ENCODE data around the gene TBC1D1.

The TBC1D1 gene

DNA sequence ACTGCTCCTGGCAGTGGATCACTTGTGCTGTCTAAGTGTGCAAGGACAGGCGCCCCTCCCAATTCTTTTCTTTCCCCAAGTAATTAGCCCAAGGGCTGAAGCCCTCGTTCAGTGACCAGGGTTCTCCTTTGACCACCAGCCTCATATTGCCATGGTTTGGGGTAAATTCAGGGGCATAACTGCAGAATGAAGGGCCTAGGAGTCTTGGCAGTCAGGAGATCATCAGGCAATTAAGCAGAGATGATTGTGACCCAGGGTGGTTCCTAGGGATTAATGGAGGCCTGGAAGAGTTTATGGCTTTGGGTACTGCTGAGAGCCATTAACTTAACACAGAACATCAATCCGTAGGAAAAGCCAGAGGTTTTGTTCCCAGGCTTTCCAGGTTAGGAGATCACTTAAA is 240.0 kb downstream of the TBC1D1 start:
- Histone ChIP-seq H3K4me3 (no peak overlapping the region), H4K20me1 (no peaks in the 10 kb centered on the region), H3K4me1 (peaks cover 43 to 75% (median 49%) of the 10 kb centered on the region in 10 experiments), H3K36me3 (peaks cover 34 to 81% (median 63%) of the 10 kb centered on the region in 11 experiments), H3K9ac (peak overlapping the region in 2 of 11 experiments; percentile 70 to 71; a peak in 2 of 22 replicates), H3K9me3 (replicated peaks in 1 of 11) (no peaks in the 10 kb centered on the region), H3K27ac (peak overlapping the region in 5 of 11 experiments; percentile 34 to 92 (median 70); a peak in 7 of 22 replicates), H3K27me3 (no peaks in the 10 kb centered on the region), H3K4me2 (peak overlapping the region; percentile 25 to 78 (median 59); a peak in 20 of 22 replicates)
- no peak for TF ChIP-seq Cebpa-rat (IDR thresholded peaks at IDR 0.05)

DNA sequence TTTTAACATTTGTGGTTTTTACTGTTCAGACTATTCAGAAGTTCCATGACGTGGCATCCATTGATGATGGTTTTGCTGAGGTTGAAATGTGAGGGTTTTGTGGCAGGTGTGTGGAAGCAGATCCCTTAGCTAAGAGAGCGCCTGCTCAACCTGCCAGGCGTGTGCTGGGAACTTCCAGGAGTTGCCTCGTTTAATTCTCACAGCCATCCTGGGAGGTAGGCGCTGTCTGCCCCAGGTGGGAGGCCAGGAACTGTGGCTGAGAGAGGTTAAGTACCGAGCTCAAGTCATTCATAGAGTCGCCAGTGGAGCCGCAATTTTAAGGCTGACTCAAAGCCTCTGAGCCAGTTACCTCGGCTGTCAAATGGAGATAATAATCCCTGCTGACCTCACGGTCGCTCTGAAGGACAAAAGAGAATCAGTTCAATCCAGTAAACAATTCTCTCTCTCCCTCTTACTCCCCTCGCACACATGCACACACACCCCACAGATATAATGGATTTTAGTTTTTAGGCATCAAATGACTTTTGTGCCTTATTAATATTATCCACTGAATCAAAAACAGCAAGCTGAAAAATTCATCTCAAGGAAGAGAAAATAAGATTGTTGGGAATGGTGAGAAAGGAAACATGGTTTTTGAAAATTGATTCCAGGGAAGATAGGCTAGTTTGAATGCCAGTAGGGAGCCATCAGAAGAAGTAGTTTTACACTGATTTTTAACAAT is 240.6 kb downstream of the TBC1D1 start:
- Histone ChIP-seq H3K27me3 (no peaks in the 10 kb centered on the region), H3K9ac (peak overlapping the region in 8 of 11 experiments; percentile 4 to 71 (median 52); a peak in 11 of 22 replicates), H3K4me1 (peaks cover 43 to 68% (median 49%) of the 10 kb centered on the region in 10 experiments), H3K4me3 (no peak overlapping the region), H4K20me1 (no peaks in the 10 kb centered on the region), H3K36me3 (peaks cover 37 to 81% (median 62%) of the 10 kb centered on the region in 11 experiments), H3K27ac (peak overlapping the region; percentile 23 to 92 (median 54); a peak in 20 of 22 replicates), H3K9me3 (replicated peaks in 1 of 11) (no peaks in the 10 kb centered on the region), H3K4me2 (peak overlapping the region; percentile 25 to 78 (median 59))
- no peak for TF ChIP-seq Cebpa-rat (IDR thresholded peaks at IDR 0.05)

DNA sequence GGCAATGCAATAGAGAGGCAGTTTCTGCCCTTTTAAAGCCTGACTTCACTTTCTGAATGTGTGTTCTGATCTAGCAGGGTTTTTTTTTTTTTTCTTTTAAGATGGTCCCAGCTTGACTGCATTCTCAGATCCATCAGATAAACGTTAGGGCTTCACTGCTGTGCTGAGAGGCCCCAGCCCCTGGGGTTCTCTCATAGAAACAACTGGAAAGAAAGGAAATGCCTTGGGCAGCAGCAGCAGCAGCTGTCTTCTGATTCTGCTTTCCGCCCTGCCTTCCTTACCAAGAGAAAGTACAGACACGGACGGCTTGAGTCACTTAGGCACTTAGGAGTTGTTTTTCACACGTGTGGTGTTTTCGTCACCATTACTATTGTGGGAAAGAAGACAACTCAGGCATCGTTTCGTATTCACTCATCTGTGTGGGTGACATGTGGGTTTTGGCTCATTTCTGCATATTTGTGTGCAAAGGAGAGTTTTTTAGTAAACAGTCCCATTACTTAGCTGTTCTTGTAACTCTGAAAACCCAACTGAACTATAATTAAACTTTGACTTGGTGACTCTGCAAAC is 241.3 kb downstream of the TBC1D1 start:
- H3K27me3 ChIP-seq: no peaks in the 10 kb centered on the region
- TF ChIP-seq Cebpa-rat (IDR thresholded peaks at IDR 0.05): no peak
- peak overlapping the region; percentile 23 to 92 (median 54); a peak in 20 of 22 replicates for H3K27ac ChIP-seq
- H3K36me3 ChIP-seq: peaks cover 41 to 81% (median 62%) of the 10 kb centered on the region in 11 experiments
- peak overlapping the region in 7 of 11 experiments; percentile 4 to 71 (median 57); a peak in 11 of 22 replicates for H3K9ac ChIP-seq
- H3K4me1 ChIP-seq: peaks cover 43 to 62% (median 49%) of the 10 kb centered on the region in 10 experiments
- H3K4me3 ChIP-seq: no peak overlapping the region
- peak overlapping the region; percentile 25 to 78 (median 59) for H3K4me2 ChIP-seq
- H4K20me1 ChIP-seq: no peaks in the 10 kb centered on the region
- H3K9me3 ChIP-seq (replicated peaks in 1 of 11): no peaks in the 10 kb centered on the region

DNA sequence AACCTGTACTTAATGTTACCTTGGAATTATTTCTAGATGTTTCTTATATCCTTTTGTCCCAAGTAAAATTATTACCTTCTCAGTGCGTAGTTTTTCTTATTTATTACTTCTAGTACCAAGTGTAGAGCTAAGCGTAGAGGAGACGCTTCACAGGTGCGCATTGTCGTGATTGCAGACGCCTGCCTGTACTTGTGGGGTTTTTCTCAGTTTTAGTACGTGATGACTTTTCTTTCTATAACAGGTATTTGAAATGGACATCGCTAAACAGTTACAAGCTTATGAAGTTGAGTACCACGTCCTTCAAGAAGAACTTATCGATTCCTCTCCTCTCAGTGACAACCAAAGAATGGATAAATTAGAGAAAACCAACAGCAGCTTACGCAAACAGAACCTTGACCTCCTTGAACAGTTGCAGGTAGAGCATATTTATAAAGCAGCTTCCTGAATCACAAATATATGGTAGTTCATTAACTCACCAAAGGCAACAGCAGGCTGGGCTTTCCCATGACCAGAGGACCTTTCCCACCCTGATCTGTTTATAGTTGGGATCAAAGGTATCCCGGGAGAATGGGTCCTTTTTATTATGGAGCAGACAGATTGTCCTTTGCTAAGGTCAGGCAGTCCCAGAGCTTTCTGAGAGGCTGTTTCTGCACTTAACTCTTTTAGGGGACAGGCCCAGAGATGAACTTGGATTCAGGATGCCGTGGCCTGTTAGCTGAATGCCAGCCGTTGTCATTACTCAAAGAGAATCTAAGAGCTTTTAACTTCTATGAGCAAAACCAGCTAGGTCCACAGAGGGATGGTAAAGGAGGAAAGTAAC is 242.2 kb downstream of the TBC1D1 start:
- H3K27ac ChIP-seq: peak overlapping the region in 5 of 11 experiments; percentile 43 to 92 (median 70); a peak in 8 of 22 replicates
- TF ChIP-seq Cebpa-rat (IDR thresholded peaks at IDR 0.05): no peak
- H3K36me3 ChIP-seq: peaks cover 50 to 81% (median 63%) of the 10 kb centered on the region in 11 experiments
- no peaks in the 10 kb centered on the region for H3K27me3 ChIP-seq
- H3K9ac ChIP-seq: peak overlapping the region in 2 of 11 experiments; percentile 22 to 71; a peak in 3 of 22 replicates
- H3K4me2 ChIP-seq: peak overlapping the region in 7 of 11 experiments; percentile 8 to 78 (median 70); a peak in 8 of 22 replicates
- H3K4me3 ChIP-seq: no peak overlapping the region
- H4K20me1 ChIP-seq: no peaks in the 10 kb centered on the region
- H3K9me3 ChIP-seq (replicated peaks in 1 of 11): no peaks in the 10 kb centered on the region
- H3K4me1 ChIP-seq: peaks cover 41 to 55% (median 45%) of the 10 kb centered on the region in 10 experiments

DNA sequence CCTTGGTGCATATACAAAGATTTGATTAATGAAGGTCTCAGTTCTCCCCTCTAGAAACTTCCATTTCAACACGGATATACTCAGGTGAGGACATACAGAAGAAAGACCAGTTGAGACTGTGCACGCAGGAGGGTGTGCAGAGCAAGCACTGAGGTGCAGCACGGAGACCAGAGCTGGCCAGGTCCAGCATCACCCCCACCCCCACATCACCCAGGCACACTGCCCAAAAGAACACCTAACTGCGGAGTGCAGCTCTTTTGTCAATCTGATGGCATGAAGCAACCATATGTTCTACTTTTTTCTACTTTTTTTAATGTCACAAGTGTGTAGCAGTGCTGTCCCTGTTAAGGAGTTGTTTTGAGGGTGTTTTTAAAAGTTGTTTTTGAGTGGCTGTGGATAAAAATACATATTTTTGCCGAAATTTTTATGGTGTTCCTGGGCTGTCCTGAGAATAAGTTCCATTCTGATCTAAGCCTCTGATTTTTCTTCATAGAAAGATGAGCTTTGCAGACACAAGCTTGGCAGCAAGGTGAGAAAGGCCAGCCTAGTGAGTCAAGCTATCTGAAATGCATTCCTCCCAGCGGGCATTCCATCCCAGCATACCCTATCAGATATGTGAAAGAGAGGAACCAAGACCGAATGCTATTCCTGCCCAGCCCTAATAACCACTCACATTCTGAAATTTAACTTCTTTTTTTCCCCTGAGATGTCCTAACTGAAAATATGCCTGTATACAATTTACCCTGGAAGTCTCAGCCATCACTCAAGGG is 243.0 kb downstream of the TBC1D1 start:
- no peak overlapping the region for H3K9ac ChIP-seq
- H3K9me3 ChIP-seq (replicated peaks in 1 of 11): no peaks in the 10 kb centered on the region
- H3K36me3 ChIP-seq: peaks cover 58 to 81% (median 69%) of the 10 kb centered on the region in 11 experiments
- H3K27me3 ChIP-seq: no peaks in the 10 kb centered on the region
- H3K27ac ChIP-seq: no peak overlapping the region
- no peaks in the 10 kb centered on the region for H4K20me1 ChIP-seq
- TF ChIP-seq Cebpa-rat (IDR thresholded peaks at IDR 0.05): no peak
- 0 out of 22 replicates have a peak overlapping the region, but pooled peaks of 1 of the 11 experiments have one; percentile 78 for H3K4me2 ChIP-seq
- H3K4me3 ChIP-seq: no peak overlapping the region
- H3K4me1 ChIP-seq: peaks cover 32 to 46% (median 36%) of the 10 kb centered on the region in 10 experiments

DNA sequence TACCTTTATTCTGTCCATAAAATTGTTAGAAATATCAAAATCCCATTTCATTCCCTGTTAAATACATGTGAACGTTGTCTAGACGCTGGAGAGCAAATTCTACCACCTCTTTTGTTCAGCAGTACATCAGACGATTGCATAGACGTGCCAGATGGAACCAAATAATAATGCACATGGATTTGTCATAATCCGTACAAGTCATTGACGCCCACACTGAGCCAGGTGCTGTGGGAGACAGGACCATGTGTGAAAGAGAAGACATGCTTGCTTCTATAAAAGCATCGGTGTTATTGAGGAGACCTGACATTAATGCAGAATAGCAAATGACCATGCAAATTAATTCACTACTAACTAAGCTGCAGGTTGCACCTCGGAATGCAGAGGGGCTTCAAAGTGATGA is 244.3 kb downstream of the TBC1D1 start:
- Histone ChIP-seq H3K27ac (no peak overlapping the region), H3K27me3 (no peaks in the 10 kb centered on the region), H3K4me2 (no peak overlapping the region), H3K36me3 (peaks cover 70 to 84% (median 74%) of the 10 kb centered on the region in 11 experiments), H3K4me1 (peaks cover 26 to 33% (median 30%) of the 10 kb centered on the region in 10 experiments), H4K20me1 (no peaks in the 10 kb centered on the region), H3K4me3 (no peak overlapping the region), H3K9me3 (replicated peaks in 1 of 11) (no peaks in the 10 kb centered on the region), H3K9ac (no peak overlapping the region)
- TF ChIP-seq Cebpa-rat (IDR thresholded peaks at IDR 0.05): no peak

DNA sequence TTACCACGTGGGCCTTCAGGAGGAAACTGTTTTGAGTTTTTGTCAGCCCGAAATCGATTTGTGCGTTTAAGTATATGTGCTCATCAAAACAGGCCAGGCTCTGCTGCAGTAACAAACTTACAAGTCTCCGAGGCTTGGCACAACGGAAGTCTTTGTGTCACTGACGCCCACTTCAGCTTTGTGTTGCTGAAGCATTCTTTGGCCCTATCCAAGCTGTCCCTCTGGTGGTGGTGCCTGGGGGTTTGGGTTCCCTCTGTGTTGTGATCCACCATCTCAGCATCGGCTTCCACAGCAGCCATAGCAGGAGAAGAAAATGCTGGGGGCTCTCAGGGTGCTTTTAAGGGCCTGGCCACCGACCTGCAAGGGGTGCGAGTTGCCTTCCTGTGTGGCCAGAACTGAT is 245.7 kb downstream of the TBC1D1 start:
- Histone ChIP-seq H3K4me2 (no peak overlapping the region), H3K4me1 (peaks cover 13 to 20% (median 16%) of the 10 kb centered on the region in 10 experiments), H3K36me3 (peaks cover 71 to 82% (median 75%) of the 10 kb centered on the region in 11 experiments), H3K27ac (no peak overlapping the region), H3K27me3 (no peaks in the 10 kb centered on the region), H3K9me3 (replicated peaks in 1 of 11) (no peaks in the 10 kb centered on the region), H3K4me3 (no peak overlapping the region), H3K9ac (no peak overlapping the region), H4K20me1 (no peaks in the 10 kb centered on the region)
- TF ChIP-seq Cebpa-rat (IDR thresholded peaks at IDR 0.05): no peak

DNA sequence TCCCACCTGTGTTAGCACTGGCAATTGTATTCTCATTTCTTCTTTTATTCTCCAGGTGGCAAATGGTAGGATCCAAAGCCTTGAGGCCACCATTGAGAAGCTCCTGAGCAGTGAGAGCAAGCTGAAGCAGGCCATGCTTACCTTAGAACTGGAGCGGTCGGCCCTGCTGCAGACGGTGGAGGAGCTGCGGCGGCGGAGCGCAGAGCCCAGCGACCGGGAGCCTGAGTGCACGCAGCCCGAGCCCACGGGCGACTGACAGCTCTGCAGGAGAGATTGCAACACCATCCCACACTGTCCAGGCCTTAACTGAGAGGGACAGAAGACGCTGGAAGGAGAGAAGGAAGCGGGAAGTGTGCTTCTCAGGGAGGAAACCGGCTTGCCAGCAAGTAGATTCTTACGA is 246.2 kb downstream of the TBC1D1 start:
- Histone ChIP-seq H3K4me1 (peaks cover 9 to 20% (median 11%) of the 10 kb centered on the region in 10 experiments; a peak in 19 of 20 replicates), H4K20me1 (no peaks in the 10 kb centered on the region), H3K4me2 (no peak overlapping the region), H3K9me3 (replicated peaks in 1 of 11) (no peaks in the 10 kb centered on the region), H3K27ac (no peak overlapping the region), H3K36me3 (peaks cover 71 to 82% (median 75%) of the 10 kb centered on the region in 11 experiments), H3K4me3 (no peak overlapping the region), H3K27me3 (no peaks in the 10 kb centered on the region), H3K9ac (no peak overlapping the region)
- TF ChIP-seq Cebpa-rat (IDR thresholded peaks at IDR 0.05): 0 out of 22 replicates have a peak, but pooled peaks of 1 of the 11 experiments have one; percentile 16
